ENCODE data around the gene CAPN14. TPM values are rescaled to one million over a fixed set of nuclear protein-coding genes. Genes with fewer than 3 reads are reported as not detected.

The CAPN14 gene
- total RNA-seq, 1 donor from 2014 or later = 0.13 TPM

DNA sequence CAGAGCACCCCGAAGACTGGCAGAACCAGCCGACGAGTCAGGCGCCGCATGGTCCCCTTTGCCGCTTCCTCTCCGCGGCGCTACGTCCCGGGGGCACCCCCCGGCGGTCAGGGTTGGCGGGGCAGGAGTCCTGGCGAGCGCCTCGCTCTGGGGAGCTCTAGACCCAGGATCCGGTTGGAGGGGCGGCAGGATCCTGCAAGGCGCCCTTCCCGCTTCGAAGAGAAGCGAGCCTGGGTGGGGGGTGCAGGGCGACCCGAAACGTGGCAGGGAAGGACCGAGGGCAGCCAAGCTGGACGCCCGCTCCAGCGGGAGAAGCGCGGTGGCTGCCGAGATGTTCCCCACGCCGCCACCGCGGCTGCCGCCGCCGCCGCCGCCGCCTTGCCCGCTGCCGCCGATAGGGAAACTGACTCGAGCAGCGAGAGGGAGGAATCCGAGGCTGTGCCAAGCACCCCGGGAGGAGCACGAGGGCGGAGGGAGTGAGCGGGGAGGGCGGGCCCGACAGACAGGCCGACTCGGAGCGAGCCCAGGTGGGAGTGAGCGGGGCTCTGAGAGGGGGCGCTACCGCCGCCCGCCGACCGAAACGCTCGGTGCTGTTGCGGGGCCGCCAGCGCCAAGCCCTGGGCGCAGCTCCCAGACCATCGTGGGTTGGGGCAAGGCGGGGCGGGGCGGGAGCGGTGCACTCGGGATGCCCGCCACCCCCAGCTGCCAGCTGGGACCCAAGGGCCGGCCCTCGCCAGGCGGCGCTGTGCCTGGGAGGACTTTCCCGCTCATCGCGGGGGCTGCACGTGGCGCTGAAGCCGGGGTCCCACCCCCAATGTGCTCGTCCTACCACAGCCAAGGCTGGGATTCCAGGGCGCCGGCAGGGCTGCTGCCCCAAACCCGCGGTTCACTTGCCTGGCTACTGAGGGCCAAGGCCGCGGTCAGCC, 79.0 kb downstream of the CAPN14 start, which contains the start of gene GALNT14:
Gene GALNT14 (minus strand): TSS at position 404 of the 926 bp plus-strand sequence. CDS start 354 bp downstream, at position 50.
- Mint-ChIP-seq H3K36me3 (ENCODE audit: low read depth, unreplicated experiment) (peaks cover 4% of the 10 kb centered on the region), H3K27me3 (ENCODE audit: unreplicated experiment) (peaks cover 10% of the 10 kb centered on the region), H3K4me3 (ENCODE audit: unreplicated experiment) (peak within 1 kb of the TSS; percentile 87), H3K27ac (ENCODE audit: unreplicated experiment) (no peak within 1 kb of the TSS), H3K4me1 (ENCODE audit: unreplicated experiment) (peaks cover 13% of the 10 kb centered on the region), H3K9me3 (ENCODE audit: unreplicated experiment) (no peaks in the 10 kb centered on the region)
- DNase-seq (ENCODE audit: low spot score) = peak; percentile 84
- peak; percentile 20 for TF ChIP-seq CTCF (IDR thresholded peaks at IDR 0.05; ENCODE audit: unreplicated experiment)

DNA sequence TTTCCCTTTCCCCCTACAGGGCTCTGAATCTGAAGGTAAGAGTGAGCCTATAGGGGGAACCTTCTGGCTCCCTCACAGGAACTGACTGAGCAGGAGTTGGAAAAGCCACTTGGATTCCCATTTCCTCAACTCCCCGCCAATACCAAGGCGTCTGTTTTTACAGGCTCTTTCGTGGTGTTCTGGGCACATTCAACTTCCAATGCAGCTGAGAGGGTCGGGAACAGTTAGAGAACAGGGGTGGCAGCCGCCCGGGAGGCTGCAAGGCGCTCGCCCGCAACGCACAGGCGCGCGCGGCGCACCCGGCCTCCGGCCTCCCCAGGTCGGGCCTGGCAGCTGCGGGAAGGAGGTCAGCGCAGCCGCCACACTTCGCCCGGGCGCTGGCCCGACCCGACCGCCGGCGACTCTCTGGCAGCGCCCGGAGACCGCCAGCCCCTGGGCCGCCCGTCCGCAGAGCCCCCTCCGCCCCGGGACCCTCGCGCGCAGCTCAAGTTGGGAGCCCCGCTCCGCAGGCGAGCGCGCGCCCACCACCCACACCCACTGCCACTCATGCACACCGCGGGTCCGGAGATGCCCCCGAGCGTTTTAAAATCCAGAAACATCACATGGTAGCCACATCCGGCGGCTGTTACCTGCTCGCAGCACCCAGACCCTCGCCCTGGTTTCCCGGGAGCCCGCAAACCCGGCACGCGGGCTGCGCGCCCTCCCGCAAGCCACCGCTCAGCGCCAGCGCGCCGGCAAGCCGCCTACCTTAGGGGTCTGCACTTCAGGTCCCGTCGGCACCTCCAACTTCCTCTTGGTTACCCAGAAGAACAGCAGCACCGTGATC, 79.9 kb downstream of the CAPN14 start:
- Mint-ChIP-seq H3K27ac (ENCODE audit: unreplicated experiment) (peak overlapping the region; percentile 12), H3K9me3 (ENCODE audit: unreplicated experiment) (no peaks in the 10 kb centered on the region), H3K27me3 (ENCODE audit: unreplicated experiment) (peaks cover 8% of the 10 kb centered on the region), H3K4me3 (ENCODE audit: unreplicated experiment) (peak overlapping the region; percentile 87), H3K36me3 (ENCODE audit: low read depth, unreplicated experiment) (peaks cover 4% of the 10 kb centered on the region), H3K4me1 (ENCODE audit: unreplicated experiment) (peaks cover 13% of the 10 kb centered on the region)
- TF ChIP-seq CTCF (IDR thresholded peaks at IDR 0.05; ENCODE audit: unreplicated experiment) = no peak
- DNase-seq (ENCODE audit: low spot score) = peak; percentile 38

DNA sequence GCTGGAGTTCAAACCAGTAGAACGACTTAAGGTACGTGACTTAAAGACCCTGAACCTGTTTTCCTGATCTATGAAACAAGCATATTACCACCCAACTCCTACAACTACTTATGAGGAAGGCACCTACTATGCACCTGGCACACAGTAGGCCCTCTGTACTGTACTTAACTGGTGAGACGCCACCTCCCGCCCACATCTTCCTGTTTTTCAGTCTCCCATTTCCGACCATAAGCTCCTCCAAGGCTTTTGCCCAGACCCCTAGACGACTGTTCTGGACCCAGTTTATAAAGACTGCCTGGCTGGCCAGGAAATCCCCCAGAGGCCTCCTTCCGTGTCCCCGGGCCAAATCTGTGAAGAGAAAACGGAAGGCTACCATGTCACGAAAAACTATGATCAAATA, 80.6 kb downstream of the CAPN14 start:
- TF ChIP-seq CTCF (IDR thresholded peaks at IDR 0.05; ENCODE audit: unreplicated experiment) = no peak
- Mint-ChIP-seq H3K36me3 (ENCODE audit: low read depth, unreplicated experiment) (peaks cover 4% of the 10 kb centered on the region), H3K27me3 (ENCODE audit: unreplicated experiment) (peaks cover 8% of the 10 kb centered on the region), H3K4me1 (ENCODE audit: unreplicated experiment) (peaks cover 13% of the 10 kb centered on the region), H3K27ac (ENCODE audit: unreplicated experiment) (peak overlapping the region; percentile 12), H3K4me3 (ENCODE audit: unreplicated experiment) (peak overlapping the region; percentile 87), H3K9me3 (ENCODE audit: unreplicated experiment) (no peaks in the 10 kb centered on the region)
- DNase-seq (ENCODE audit: low spot score) = no peak

DNA sequence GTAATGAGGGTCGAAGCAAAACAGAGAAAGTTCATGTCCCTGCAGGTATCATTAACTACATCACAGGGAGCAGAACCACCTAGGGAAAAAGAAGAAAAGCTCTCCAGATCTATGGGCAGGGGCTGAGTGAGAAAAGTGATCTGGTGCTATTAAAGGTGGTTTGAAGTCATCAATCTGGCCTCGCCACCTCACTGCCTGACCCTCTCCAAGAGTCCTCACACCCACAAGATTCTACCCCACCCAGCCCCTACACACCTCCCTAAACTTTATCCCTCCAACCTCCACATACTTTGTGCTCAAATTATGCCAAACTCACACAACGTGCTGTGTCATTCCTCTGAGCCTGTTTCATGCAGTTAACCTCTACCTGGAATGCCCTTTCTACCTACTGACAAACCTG, 81.3 kb downstream of the CAPN14 start:
- no peaks in the 10 kb centered on the region for H3K9me3 Mint-ChIP-seq (ENCODE audit: unreplicated experiment)
- no peak overlapping the region for H3K4me3 Mint-ChIP-seq (ENCODE audit: unreplicated experiment)
- peaks cover 8% of the 10 kb centered on the region for H3K27me3 Mint-ChIP-seq (ENCODE audit: unreplicated experiment)
- no peak for TF ChIP-seq CTCF (IDR thresholded peaks at IDR 0.05; ENCODE audit: unreplicated experiment)
- no peak overlapping the region for H3K27ac Mint-ChIP-seq (ENCODE audit: unreplicated experiment)
- H3K4me1 Mint-ChIP-seq (ENCODE audit: unreplicated experiment) = peaks cover 16% of the 10 kb centered on the region
- peaks cover 4% of the 10 kb centered on the region for H3K36me3 Mint-ChIP-seq (ENCODE audit: low read depth, unreplicated experiment)
- no peak for DNase-seq (ENCODE audit: low spot score)
